ENCODE data around the gene TNFSF10.

The TNFSF10 gene

GRCh38 chr3:172557515-172558220 lies 34.4 kb upstream of the TNFSF10 start:
- H3K9me3 ChIP-seq (ENCODE audit: control insufficient read depth, insufficient read depth, low read length) = no peaks in the 10 kb centered on the region
- H3K9ac ChIP-seq (ENCODE audit: low read depth, low read length) = no peak overlapping the region
- H3K27me3 ChIP-seq (ENCODE audit: control insufficient read depth, insufficient read depth, low read length) = no peaks in the 10 kb centered on the region
- H3K4me1 ChIP-seq (ENCODE audit: control insufficient read depth, insufficient read depth, low read length) = peaks cover under 1% of the 10 kb centered on the region
- no peak overlapping the region for H3K4me3 ChIP-seq (ENCODE audit: low read depth, low read length)
- no peaks in the 10 kb centered on the region for H3K36me3 ChIP-seq (ENCODE audit: control insufficient read depth, insufficient read depth, low read length)

GRCh38 chr3:172553526-172554252 lies 30.5 kb upstream of the TNFSF10 start:
- Histone ChIP-seq H3K9ac (ENCODE audit: low read depth, low read length) (no peak overlapping the region), H3K36me3 (ENCODE audit: control insufficient read depth, insufficient read depth, low read length) (no peaks in the 10 kb centered on the region), H3K4me3 (ENCODE audit: low read depth, low read length) (no peak overlapping the region), H3K9me3 (ENCODE audit: control insufficient read depth, insufficient read depth, low read length) (no peaks in the 10 kb centered on the region), H3K27me3 (ENCODE audit: control insufficient read depth, insufficient read depth, low read length) (no peaks in the 10 kb centered on the region), H3K4me1 (ENCODE audit: control insufficient read depth, insufficient read depth, low read length) (no peaks in the 10 kb centered on the region)

DNA sequence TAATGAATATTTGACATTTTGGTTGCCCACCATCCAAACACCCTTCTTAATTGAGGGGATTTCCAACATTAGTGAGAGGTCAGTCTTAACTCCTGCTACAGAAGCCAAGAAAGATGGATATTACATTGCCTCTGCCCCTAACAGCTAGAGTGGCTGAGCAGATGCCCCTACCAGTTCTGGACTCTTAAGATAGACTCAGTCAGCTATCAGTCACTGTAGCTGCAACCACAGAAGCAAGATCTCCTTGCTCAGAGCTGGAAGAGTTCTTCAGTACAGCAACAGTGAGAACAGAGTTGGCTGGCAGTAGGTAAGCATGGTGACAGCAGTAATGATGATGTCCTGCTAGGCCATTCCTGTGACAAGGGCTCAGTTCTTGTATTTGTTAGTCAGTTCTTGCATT lies 29.4 kb upstream of the TNFSF10 start:
- H3K9me3 ChIP-seq (ENCODE audit: control insufficient read depth, insufficient read depth, low read length) = no peaks in the 10 kb centered on the region

DNA sequence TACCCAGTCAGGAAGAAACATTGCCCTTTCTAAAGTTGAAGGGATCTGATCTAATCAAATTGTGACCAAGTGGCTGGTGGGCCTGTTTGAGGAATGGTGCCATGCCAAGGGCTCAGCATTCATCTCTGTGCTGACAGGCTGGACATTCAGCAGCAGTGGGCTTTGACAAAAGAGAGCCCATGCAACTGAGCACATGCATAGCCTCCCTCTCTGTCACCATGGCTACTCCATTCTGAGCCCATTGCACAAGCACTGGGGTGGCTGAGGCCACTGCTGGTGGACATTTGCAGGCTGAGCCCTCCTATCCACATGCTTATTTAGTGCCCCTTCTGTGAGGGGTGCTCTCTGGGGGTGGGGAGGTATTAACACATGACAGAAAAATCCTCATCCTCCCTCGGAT lies 28.6 kb upstream of the TNFSF10 start:
- Histone ChIP-seq H3K36me3 (ENCODE audit: control insufficient read depth, insufficient read depth, low read length) (no peaks in the 10 kb centered on the region), H3K9me3 (ENCODE audit: control insufficient read depth, insufficient read depth, low read length) (no peaks in the 10 kb centered on the region), H3K9ac (ENCODE audit: low read depth, low read length) (no peak overlapping the region)

More for the DNA sequence above, 29.4 kb upstream of the TNFSF10 start:
- Histone ChIP-seq H3K4me3 (ENCODE audit: low read depth, low read length) (no peak overlapping the region), H3K9ac (ENCODE audit: low read depth, low read length) (no peak overlapping the region), H3K4me1 (ENCODE audit: control insufficient read depth, insufficient read depth, low read length) (no peaks in the 10 kb centered on the region), H3K36me3 (ENCODE audit: control insufficient read depth, insufficient read depth, low read length) (no peaks in the 10 kb centered on the region), H3K27me3 (ENCODE audit: control insufficient read depth, insufficient read depth, low read length) (no peaks in the 10 kb centered on the region)

DNA sequence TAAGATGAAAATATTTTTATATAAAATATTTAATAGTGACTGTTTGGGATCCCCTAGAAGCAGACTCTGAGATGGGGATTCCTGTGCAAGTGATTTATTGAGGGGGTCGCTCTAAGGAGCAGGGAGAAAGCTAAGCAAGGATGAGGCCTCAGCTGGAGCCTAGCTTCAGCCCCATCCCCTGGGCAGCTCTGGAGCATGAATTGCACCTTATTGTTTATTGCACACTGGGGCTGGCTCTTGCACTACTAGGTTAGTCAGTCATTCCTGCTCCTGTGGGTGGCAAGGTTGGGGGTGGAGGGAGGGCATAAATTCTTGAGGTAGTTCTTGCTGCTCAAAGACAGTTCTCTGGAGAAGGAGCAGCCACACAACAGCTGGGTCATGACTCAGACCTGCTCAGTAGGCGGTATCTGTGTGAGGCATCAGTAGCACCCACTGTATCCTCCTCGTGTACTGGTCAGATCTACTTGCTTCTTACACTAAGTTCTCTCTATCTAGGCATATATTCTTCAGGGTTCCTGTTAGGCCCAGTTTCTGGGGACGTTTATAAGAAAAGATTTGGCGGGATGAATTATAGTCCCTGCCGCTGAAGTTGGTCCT lies 27.2 kb upstream of the TNFSF10 start:
- Histone ChIP-seq H3K4me1 (ENCODE audit: control insufficient read depth, insufficient read depth, low read length) (no peaks in the 10 kb centered on the region), H3K9ac (ENCODE audit: low read depth, low read length) (no peak overlapping the region), H3K9me3 (ENCODE audit: control insufficient read depth, insufficient read depth, low read length) (no peaks in the 10 kb centered on the region), H3K27me3 (ENCODE audit: control insufficient read depth, insufficient read depth, low read length) (no peaks in the 10 kb centered on the region), H3K36me3 (ENCODE audit: control insufficient read depth, insufficient read depth, low read length) (no peaks in the 10 kb centered on the region), H3K4me3 (ENCODE audit: low read depth, low read length) (no peak overlapping the region)

More for the DNA sequence above, 28.6 kb upstream of the TNFSF10 start:
- Histone ChIP-seq H3K4me1 (ENCODE audit: control insufficient read depth, insufficient read depth, low read length) (no peaks in the 10 kb centered on the region), H3K4me3 (ENCODE audit: low read depth, low read length) (no peak overlapping the region), H3K27me3 (ENCODE audit: control insufficient read depth, insufficient read depth, low read length) (no peaks in the 10 kb centered on the region)

- Histone ChIP-seq H3K27me3 (ENCODE audit: control insufficient read depth, insufficient read depth, low read length) (no peaks in the 10 kb centered on the region), H3K9me3 (ENCODE audit: control insufficient read depth, insufficient read depth, low read length) (no peaks in the 10 kb centered on the region), H3K4me3 (ENCODE audit: low read depth, low read length) (no peak overlapping the region), H3K4me1 (ENCODE audit: control insufficient read depth, insufficient read depth, low read length) (no peaks in the 10 kb centered on the region), H3K9ac (ENCODE audit: low read depth, low read length) (no peak overlapping the region), H3K36me3 (ENCODE audit: control insufficient read depth, insufficient read depth, low read length) (no peaks in the 10 kb centered on the region)
Measured at GRCh38 chr3:172549144-172549543, 25.9 kb upstream of the TNFSF10 start.

DNA sequence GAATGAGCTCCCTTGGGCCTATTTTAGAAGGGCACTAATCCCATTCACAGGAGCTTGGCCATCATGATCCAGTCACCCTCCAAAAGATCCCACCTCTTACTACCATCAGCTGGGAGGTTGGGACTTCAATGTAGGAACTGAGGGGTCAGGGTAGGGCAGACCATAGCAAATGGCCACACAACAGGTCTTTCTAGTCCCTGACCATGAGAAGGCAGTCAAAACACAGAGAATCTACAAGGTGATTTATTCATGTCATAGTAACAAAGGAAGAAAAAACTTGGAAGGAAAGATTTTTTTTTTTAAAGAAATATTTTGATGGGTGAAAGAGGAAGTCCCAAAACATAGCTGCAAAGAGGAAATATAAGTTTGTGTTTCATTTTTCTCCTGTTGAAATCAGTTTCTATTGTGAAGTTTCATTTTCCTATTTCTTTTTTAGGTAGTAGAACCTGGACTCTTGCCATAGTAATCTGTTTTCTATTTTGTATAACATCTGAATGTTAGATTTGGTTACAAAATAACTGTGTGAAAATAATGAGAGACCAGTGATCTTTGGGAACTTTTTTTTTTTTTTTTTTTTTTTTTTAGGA lies 23.5 kb upstream of the TNFSF10 start:
- Histone ChIP-seq H3K9ac (ENCODE audit: low read depth, low read length) (no peak overlapping the region), H3K9me3 (ENCODE audit: control insufficient read depth, insufficient read depth, low read length) (no peaks in the 10 kb centered on the region), H3K4me3 (ENCODE audit: low read depth, low read length) (no peak overlapping the region), H3K27me3 (ENCODE audit: control insufficient read depth, insufficient read depth, low read length) (no peaks in the 10 kb centered on the region), H3K4me1 (ENCODE audit: control insufficient read depth, insufficient read depth, low read length) (no peaks in the 10 kb centered on the region), H3K36me3 (ENCODE audit: control insufficient read depth, insufficient read depth, low read length) (no peaks in the 10 kb centered on the region)

DNA sequence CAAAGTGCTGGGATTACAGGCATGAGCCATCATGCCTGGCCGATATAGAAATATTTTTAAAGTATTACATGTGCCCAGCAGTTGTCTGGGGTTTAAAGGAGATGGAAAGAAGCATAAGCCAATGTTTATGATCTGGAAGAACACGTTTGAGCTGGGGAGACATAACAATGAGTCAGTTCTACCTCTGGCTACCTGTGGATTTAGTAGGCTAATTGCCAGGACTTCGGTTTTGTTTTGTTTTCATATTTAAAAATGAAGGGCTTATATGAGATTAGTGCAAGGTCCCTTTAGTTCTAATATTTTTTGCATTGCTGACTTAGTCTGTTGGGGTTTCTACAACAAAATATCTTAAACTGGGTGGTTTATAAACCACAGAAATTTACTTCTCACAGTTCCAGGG lies 22.9 kb upstream of the TNFSF10 start:
- Histone ChIP-seq H3K4me3 (ENCODE audit: low read depth, low read length) (no peak overlapping the region), H3K9me3 (ENCODE audit: control insufficient read depth, insufficient read depth, low read length) (no peaks in the 10 kb centered on the region)

GRCh38 chr3:172544404-172544803 lies 21.2 kb upstream of the TNFSF10 start:
- Histone ChIP-seq H3K4me1 (ENCODE audit: control insufficient read depth, insufficient read depth, low read length) (no peaks in the 10 kb centered on the region), H3K36me3 (ENCODE audit: control insufficient read depth, insufficient read depth, low read length) (no peaks in the 10 kb centered on the region), H3K27me3 (ENCODE audit: control insufficient read depth, insufficient read depth, low read length) (no peaks in the 10 kb centered on the region), H3K4me3 (ENCODE audit: low read depth, low read length) (no peak overlapping the region), H3K9ac (ENCODE audit: low read depth, low read length) (no peak overlapping the region), H3K9me3 (ENCODE audit: control insufficient read depth, insufficient read depth, low read length) (no peaks in the 10 kb centered on the region)

More for the DNA sequence above, 22.9 kb upstream of the TNFSF10 start:
- Histone ChIP-seq H3K9ac (ENCODE audit: low read depth, low read length) (no peak overlapping the region), H3K36me3 (ENCODE audit: control insufficient read depth, insufficient read depth, low read length) (no peaks in the 10 kb centered on the region), H3K4me1 (ENCODE audit: control insufficient read depth, insufficient read depth, low read length) (no peaks in the 10 kb centered on the region), H3K27me3 (ENCODE audit: control insufficient read depth, insufficient read depth, low read length) (no peaks in the 10 kb centered on the region)

- no peaks in the 10 kb centered on the region for H3K4me1 ChIP-seq (ENCODE audit: control insufficient read depth, insufficient read depth, low read length)
- H3K36me3 ChIP-seq (ENCODE audit: control insufficient read depth, insufficient read depth, low read length) = no peaks in the 10 kb centered on the region
- no peak overlapping the region for H3K4me3 ChIP-seq (ENCODE audit: low read depth, low read length)
- no peak overlapping the region for H3K9ac ChIP-seq (ENCODE audit: low read depth, low read length)
- no peaks in the 10 kb centered on the region for H3K27me3 ChIP-seq (ENCODE audit: control insufficient read depth, insufficient read depth, low read length)
- no peaks in the 10 kb centered on the region for H3K9me3 ChIP-seq (ENCODE audit: control insufficient read depth, insufficient read depth, low read length)
Measured at GRCh38 chr3:172543884-172544283, 20.7 kb upstream of the TNFSF10 start.

DNA sequence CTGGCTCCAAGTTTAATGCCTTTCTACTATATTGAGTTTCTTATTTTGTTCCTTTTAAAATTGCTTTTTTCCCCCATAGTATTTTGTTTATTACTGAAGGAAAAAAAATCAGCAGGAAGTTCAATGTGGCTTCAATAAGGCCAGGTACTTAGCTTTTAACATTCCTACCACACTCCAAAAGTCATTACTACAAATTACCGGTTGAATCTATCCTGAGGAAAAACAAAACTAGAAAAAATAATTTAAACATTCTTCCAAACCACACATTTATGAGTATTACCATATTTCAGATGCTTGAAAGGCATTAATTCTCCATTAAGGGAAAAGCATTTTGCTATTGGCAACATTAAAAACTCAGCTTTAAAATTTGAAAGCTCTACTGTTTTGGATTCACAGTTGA lies 20.2 kb upstream of the TNFSF10 start:
- Histone ChIP-seq H3K4me1 (ENCODE audit: control insufficient read depth, insufficient read depth, low read length) (no peaks in the 10 kb centered on the region), H3K36me3 (ENCODE audit: control insufficient read depth, insufficient read depth, low read length) (no peaks in the 10 kb centered on the region), H3K4me3 (ENCODE audit: low read depth, low read length) (no peak overlapping the region), H3K9me3 (ENCODE audit: control insufficient read depth, insufficient read depth, low read length) (no peaks in the 10 kb centered on the region), H3K27me3 (ENCODE audit: control insufficient read depth, insufficient read depth, low read length) (no peaks in the 10 kb centered on the region), H3K9ac (ENCODE audit: low read depth, low read length) (no peak overlapping the region)
